Endodermal cell (in vitro differentiated cells): ENCODE measurements around the gene PRKCE. TPM values are rescaled to one million over a fixed set of nuclear protein-coding genes. Genes with fewer than 3 reads are reported as not detected.

Experiments used
- DNase-seq: peaks from one replicate; pipeline ENCODE4 v3.0.0-alpha.2; 2017
- H3K27ac ChIP-seq: 2 replicates; pipeline ENCODE4 v1.5.1; 2013; ENCODE audit warnings: mild to moderate bottlenecking, low read depth, low read length, moderate library complexity
- H3K27me3 ChIP-seq: 2 replicates; pipeline ENCODE4 v1.6.1; 2013; ENCODE audit warnings: mild to moderate bottlenecking, low read length, moderate library complexity; ENCODE audit not compliant: insufficient read depth, control insufficient read depth, poor library complexity, severe bottlenecking
- H3K36me3 ChIP-seq: 2 replicates; pipeline ENCODE4 v1.7.0; 2013; ENCODE audit warnings: mild to moderate bottlenecking, low read length, moderate library complexity; ENCODE audit not compliant: control insufficient read depth, insufficient read depth
- H3K4me1 ChIP-seq: one replicate; pipeline ENCODE4 v1.7.0; 2013; ENCODE audit warnings: low read length; ENCODE audit not compliant: control insufficient read depth, insufficient read depth
- H3K4me3 ChIP-seq: 2 replicates; pipeline ENCODE4 v1.5.1; 2013; ENCODE audit warnings: mild to moderate bottlenecking, low read length, moderate library complexity
- H3K9ac ChIP-seq: 2 replicates; pipeline ENCODE4 v1.6.1; 2013; ENCODE audit warnings: mild to moderate bottlenecking, low read length, moderate library complexity; ENCODE audit not compliant: poor library complexity, severe bottlenecking; ENCODE audit errors: extremely low read depth
- H3K9me3 ChIP-seq: 2 replicates; pipeline ENCODE4 v1.6.1; 2013; ENCODE audit warnings: mild to moderate bottlenecking, low read length, moderate library complexity; ENCODE audit not compliant: control insufficient read depth
- H3K27ac Mint-ChIP-seq: 2 replicates; pipeline ENCODE4 v1.8.0; 2020; ENCODE audit warnings: mixed read lengths
- H3K27me3 Mint-ChIP-seq: 2 replicates; pipeline ENCODE4 v1.8.0; 2021; ENCODE audit warnings: mild to moderate bottlenecking, mixed read lengths; ENCODE audit not compliant: insufficient read depth
- H3K36me3 Mint-ChIP-seq: 2 replicates; pipeline ENCODE4 v1.8.0; 2020; ENCODE audit warnings: low read depth, mixed read lengths
- H3K4me1 Mint-ChIP-seq: 2 replicates; pipeline ENCODE4 v1.8.0; 2020; ENCODE audit warnings: mixed read lengths
- H3K4me3 Mint-ChIP-seq: 2 replicates; pipeline ENCODE4 v1.8.0; 2020; ENCODE audit warnings: mild to moderate bottlenecking, moderate library complexity, mixed read lengths
- H3K9me3 Mint-ChIP-seq: 2 replicates; pipeline ENCODE4 v1.8.0; 2020; ENCODE audit warnings: mild to moderate bottlenecking, mixed read lengths
- WGBS, 2 experiments: methylation state at CpG; one replicate each; pipeline versions ENCODE4 v1.1.5 to v1.1.7; 2013; ENCODE audit warnings: missing lambda C conversion rate in 2 of 2, mixed read lengths in 1 of 2; ENCODE audit not compliant: insufficient coverage in 1 of 2, insufficient read length in 1 of 2; 5-methylcytosine and 5-hydroxymethylcytosine counted together
- total RNA-seq, 2 donors: library from RNA; stranded (reverse); fragmentation: NEBNext Ultra II Directional in 1 of 2; extraction: Animal tissue kit (Norgen Biotek cat#: 25700) in 1 of 2; gene quantifications; 2 replicates in 1 of 2; 3 replicates in 1 of 2; pipeline ENCODE4 v1.2.1, GENCODE V29; 2021
- TF ChIP-seq, protein P1 (sequence below): fragments of 200-600 bp; sonication (generic); conservative IDR thresholded peaks from 2 replicates; pipeline ENCODE4 v1.5.0; 2021; ENCODE audit warnings: antibody characterized with exemption, mild to moderate bottlenecking

Gene PRKCE
- total RNA-seq, 2 donors from 2014 or later = 1.4 to 1.7 TPM

DNA sequence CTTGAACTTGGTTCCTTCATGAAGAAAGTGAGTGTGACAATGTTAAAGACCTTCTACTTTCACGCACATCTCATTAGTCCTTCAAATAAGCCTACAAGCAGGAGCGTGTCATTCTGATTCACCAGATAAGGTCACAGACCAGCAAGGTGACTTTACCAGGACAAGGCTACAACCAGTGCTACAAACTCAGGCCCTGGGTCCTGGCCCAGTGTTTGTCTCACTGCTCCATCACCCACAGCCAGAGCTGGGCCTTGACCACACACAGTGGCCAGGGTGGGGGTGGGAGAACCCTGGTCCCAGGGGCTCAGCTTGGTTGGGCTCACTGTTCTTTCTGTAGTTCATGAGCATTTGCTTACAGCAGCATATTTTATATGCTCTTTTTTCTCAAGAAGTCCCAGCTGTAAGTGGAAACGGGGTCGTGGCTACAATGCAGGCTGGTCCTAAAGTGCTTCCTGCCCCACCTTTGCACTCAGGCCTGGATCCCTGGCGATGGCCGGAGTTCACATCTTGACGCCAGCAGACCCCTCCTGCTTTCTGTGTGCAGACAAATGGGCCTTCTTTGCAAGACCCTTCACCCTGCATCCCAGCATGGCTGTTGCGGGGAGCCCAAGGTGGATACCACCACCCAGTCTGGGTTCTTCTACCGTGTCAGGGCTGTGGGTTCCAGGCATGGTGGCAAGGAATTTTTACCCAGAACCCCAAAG lies 492.1 kb downstream of the PRKCE start:
- Mint-ChIP-seq H3K27ac (no peak overlapping the region), H3K4me1 (peaks cover 15% of the 10 kb centered on the region), H3K36me3 (no peaks in the 10 kb centered on the region), H3K4me3 (no peak overlapping the region), H3K27me3 (peaks cover 18% of the 10 kb centered on the region), H3K9me3 (no peaks in the 10 kb centered on the region)
- Histone ChIP-seq H3K36me3 (no peaks in the 10 kb centered on the region), H3K4me3 (no peak overlapping the region), H3K27me3 (peaks cover 4% of the 10 kb centered on the region), H3K9me3 (no peaks in the 10 kb centered on the region), H3K9ac (no peak overlapping the region), H3K27ac (no peak overlapping the region), H3K4me1 (no peaks in the 10 kb centered on the region)
- DNase-seq = no peak
- TF ChIP-seq, protein P1, sequence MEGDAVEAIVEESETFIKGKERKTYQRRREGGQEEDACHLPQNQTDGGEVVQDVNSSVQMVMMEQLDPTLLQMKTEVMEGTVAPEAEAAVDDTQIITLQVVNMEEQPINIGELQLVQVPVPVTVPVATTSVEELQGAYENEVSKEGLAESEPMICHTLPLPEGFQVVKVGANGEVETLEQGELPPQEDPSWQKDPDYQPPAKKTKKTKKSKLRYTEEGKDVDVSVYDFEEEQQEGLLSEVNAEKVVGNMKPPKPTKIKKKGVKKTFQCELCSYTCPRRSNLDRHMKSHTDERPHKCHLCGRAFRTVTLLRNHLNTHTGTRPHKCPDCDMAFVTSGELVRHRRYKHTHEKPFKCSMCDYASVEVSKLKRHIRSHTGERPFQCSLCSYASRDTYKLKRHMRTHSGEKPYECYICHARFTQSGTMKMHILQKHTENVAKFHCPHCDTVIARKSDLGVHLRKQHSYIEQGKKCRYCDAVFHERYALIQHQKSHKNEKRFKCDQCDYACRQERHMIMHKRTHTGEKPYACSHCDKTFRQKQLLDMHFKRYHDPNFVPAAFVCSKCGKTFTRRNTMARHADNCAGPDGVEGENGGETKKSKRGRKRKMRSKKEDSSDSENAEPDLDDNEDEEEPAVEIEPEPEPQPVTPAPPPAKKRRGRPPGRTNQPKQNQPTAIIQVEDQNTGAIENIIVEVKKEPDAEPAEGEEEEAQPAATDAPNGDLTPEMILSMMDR = no peak
- 93 to 95% methylated on average over 8 to 9 of the region's 9 CpGs for WGBS, 2 experiments

DNA sequence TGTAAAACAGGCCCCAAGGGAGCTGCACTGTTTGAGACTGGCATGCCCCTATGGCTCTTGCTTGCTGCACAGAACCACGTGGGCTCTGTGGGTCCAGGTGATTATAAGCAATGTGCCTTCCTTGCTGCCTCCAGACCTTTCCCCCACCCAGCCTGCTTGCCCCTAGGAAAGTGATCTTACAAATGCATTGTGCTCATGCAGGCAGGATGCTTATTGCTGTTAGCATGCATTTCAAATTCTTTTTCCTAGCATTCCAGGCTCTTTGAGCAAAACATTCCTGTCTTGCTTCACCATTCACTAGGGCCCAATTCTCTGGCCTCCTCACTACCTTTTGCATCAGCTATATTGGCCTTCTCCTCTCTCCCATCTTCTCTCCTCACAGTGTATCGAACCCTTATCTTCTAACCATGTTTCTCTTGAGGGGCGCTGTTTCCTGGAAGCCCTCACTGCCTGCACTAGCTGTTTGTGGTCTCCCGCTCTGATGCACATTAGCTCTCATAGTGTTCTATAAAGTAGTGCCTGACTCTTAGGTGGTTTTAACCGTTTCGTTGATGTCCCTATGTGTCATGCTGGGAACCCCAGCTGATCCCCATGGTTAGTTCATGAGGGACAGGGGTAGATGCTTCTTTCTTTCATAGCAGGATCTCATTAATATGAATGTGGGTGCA lies 492.8 kb downstream of the PRKCE start:
- no peaks in the 10 kb centered on the region for H3K36me3 ChIP-seq
- H3K27me3 ChIP-seq = peaks cover 6% of the 10 kb centered on the region
- TF ChIP-seq, protein P1 = no peak
- H3K9me3 ChIP-seq = no peaks in the 10 kb centered on the region
- no peaks in the 10 kb centered on the region for H3K9me3 Mint-ChIP-seq
- peaks cover 20% of the 10 kb centered on the region for H3K27me3 Mint-ChIP-seq
- no peak for DNase-seq
- no peak overlapping the region for H3K4me3 Mint-ChIP-seq
- no peak overlapping the region for H3K4me3 ChIP-seq
- H3K9ac ChIP-seq = no peak overlapping the region
- peaks cover 15% of the 10 kb centered on the region for H3K4me1 Mint-ChIP-seq
- 86 to 88% methylated on average over 3 to 6 of the region's 6 CpGs for WGBS, 2 experiments
- no peaks in the 10 kb centered on the region for H3K4me1 ChIP-seq
- no peaks in the 10 kb centered on the region for H3K36me3 Mint-ChIP-seq
- H3K27ac ChIP-seq = no peak overlapping the region
- no peak overlapping the region for H3K27ac Mint-ChIP-seq

DNA sequence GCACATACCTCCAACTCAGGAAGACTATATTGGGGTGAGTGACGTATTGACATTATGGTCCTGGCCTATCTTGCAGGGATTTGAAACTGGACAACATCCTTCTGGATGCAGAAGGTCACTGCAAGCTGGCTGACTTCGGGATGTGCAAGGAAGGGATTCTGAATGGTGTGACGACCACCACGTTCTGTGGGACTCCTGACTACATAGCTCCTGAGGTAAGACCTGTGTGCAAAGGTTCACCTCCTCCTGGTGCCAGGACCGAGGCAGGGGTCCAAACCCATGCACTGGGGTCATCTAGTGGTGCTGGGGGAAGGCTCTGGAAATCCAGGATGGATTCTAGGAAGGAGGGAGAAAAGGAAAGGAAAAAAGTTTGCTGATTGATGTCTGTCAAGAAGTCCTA lies 493.5 kb downstream of the PRKCE start:
- Mint-ChIP-seq H3K27ac (no peak overlapping the region), H3K4me1 (peaks cover 15% of the 10 kb centered on the region)

More for the DNA sequence above, 493.5 kb downstream of the PRKCE start:
- Histone ChIP-seq H3K4me3 (no peak overlapping the region), H3K27ac (no peak overlapping the region), H3K27me3 (peaks cover 6% of the 10 kb centered on the region), H3K4me1 (no peaks in the 10 kb centered on the region), H3K9ac (no peak overlapping the region), H3K9me3 (no peaks in the 10 kb centered on the region), H3K36me3 (no peaks in the 10 kb centered on the region)
- no peak for DNase-seq
- H3K9me3 Mint-ChIP-seq = no peaks in the 10 kb centered on the region
- 92 to 100% methylated on average over 2 to 5 of the region's 5 CpGs for WGBS, 2 experiments
- H3K36me3 Mint-ChIP-seq = no peaks in the 10 kb centered on the region
- TF ChIP-seq, protein P1 = no peak
- H3K27me3 Mint-ChIP-seq = peaks cover 23% of the 10 kb centered on the region
- no peak overlapping the region for H3K4me3 Mint-ChIP-seq
